Measurements from ENCODE around the gene ZC3H18. TPM values are rescaled to one million over a fixed set of nuclear protein-coding genes. Genes with fewer than 3 reads are reported as not detected.
A peak's percentile ranks its signal among the peaks of the same experiment; 100 is the strongest.

Gene ZC3H18
- total RNA-seq, 6 experiments from 2014 or later, result 8.7 to 22.8 (median 16.4) TPM

GRCh38 chr16:88613911-88614817 is 44.0 kb downstream of the ZC3H18 start:
- TF ChIP-seq CTCF (IDR thresholded peaks at IDR 0.05) (no peak), POLR2A (IDR thresholded peaks at IDR 0.05) (no peak)
- no peaks in the 10 kb centered on the region for H3K27me3 ChIP-seq
- H3K27ac ChIP-seq, result no peak overlapping the region
- intact Hi-C loops (cut with DNase I), result no loop called here
- ATAC-seq (no peak), DNase-seq (no peak)
- peaks cover 0 to 9% (median 5%) of the 10 kb centered on the region in 4 donors for H3K36me3 ChIP-seq
- H3K9me3 ChIP-seq, result no peaks in the 10 kb centered on the region
- 86% methylated on average over 11 of the region's 19 CpGs for WGBS (ENCODE audit: insufficient coverage, low coverage, low lambda C conversion rate, missing lambda C conversion rate)
- peaks cover 0 to 38% (median 21%) of the 10 kb centered on the region in 4 donors for H3K4me1 ChIP-seq
- no peak overlapping the region for H3K4me3 ChIP-seq

GRCh38 chr16:88614818-88615580 is 44.8 kb downstream of the ZC3H18 start:
- peaks cover 0 to 42% (median 22%) of the 10 kb centered on the region in 4 donors for H3K4me1 ChIP-seq
- intact Hi-C loops (cut with DNase I), result no loop called here
- no peak overlapping the region for H3K27ac ChIP-seq
- no peak overlapping the region for H3K4me3 ChIP-seq
- DNase-seq, result no peak
- H3K36me3 ChIP-seq, result peaks cover 0 to 6% (median 3%) of the 10 kb centered on the region in 4 donors
- TF ChIP-seq CTCF (IDR thresholded peaks at IDR 0.05) (no peak), POLR2A (IDR thresholded peaks at IDR 0.05) (no peak)
- H3K9me3 ChIP-seq, result no peaks in the 10 kb centered on the region
- WGBS (ENCODE audit: insufficient coverage, low coverage, low lambda C conversion rate, missing lambda C conversion rate), result 91% methylated on average over 18 of the region's 19 CpGs
- ATAC-seq, result no peak
- H3K27me3 ChIP-seq, result no peaks in the 10 kb centered on the region

- Histone ChIP-seq H3K27ac (peak overlapping the region in 1 of 3 donors; percentile 47), H3K27me3 (no peaks in the 10 kb centered on the region), H3K4me3 (no peak overlapping the region), H3K4me1 (peaks cover 0 to 42% (median 22%) of the 10 kb centered on the region in 4 donors), H3K36me3 (peaks cover 0 to 4% (median 0%) of the 10 kb centered on the region in 4 donors), H3K9me3 (no peaks in the 10 kb centered on the region)
- 21% methylated on average over 12 of the region's 13 CpGs for WGBS (ENCODE audit: insufficient coverage, low coverage, low lambda C conversion rate, missing lambda C conversion rate)
- intact Hi-C loops (cut with DNase I), result no loop called here
- ATAC-seq, result peak; percentile 63 to 75 (median 74)
- peak; percentile 91 to 93 (median 92) for DNase-seq
- TF ChIP-seq POLR2A (IDR thresholded peaks at IDR 0.05) (no peak), CTCF (IDR thresholded peaks at IDR 0.05) (no peak)
These were observed 46.1 kb downstream of the ZC3H18 start for GRCh38 chr16:88616320-88616719.

GRCh38 chr16:88616736-88617135 is 46.5 kb downstream of the ZC3H18 start:
- no peak overlapping the region for H3K4me3 ChIP-seq
- peak overlapping the region in 1 of 3 donors; percentile 47 for H3K27ac ChIP-seq
- no peak for DNase-seq
- ATAC-seq, result no peak
- no peak for TF ChIP-seq POLR2A (IDR thresholded peaks at IDR 0.05)
- H3K36me3 ChIP-seq, result no peaks in the 10 kb centered on the region
- no peaks in the 10 kb centered on the region for H3K27me3 ChIP-seq
- intact Hi-C loops (cut with DNase I), result no loop called here
- H3K9me3 ChIP-seq, result no peaks in the 10 kb centered on the region
- H3K4me1 ChIP-seq, result peaks cover 0 to 42% (median 22%) of the 10 kb centered on the region in 4 donors
- 86% methylated on average over 5 of the region's 12 CpGs for WGBS (ENCODE audit: insufficient coverage, low coverage, low lambda C conversion rate, missing lambda C conversion rate)

Measured in right lobe of liver (tissue), 6 donors.